Sigmoid colon (tissue), 7 donors: ENCODE data around the gene MRC2. TPM values are rescaled to one million over a fixed set of nuclear protein-coding genes. Genes with fewer than 3 reads are reported as not detected.

ENCODE experiments used
- DNase-seq: peaks from one replicate; pipeline ENCODE4 v3.0.0-alpha.2; 2019
- H3K27ac ChIP-seq, 4 donors: fragments of 200-600 bp; sonication (generic); one replicate each; pipeline ENCODE4 v1.5.1; 2016 to 2019; ENCODE audit warnings: mild to moderate bottlenecking in 1 of 4
- H3K27me3 ChIP-seq, 3 donors: fragments of 200-600 bp; sonication (generic); one replicate each; pipeline ENCODE4 v1.5.1; 2019; ENCODE audit warnings: mild to moderate bottlenecking in 1 of 3
- H3K36me3 ChIP-seq, 4 donors: fragments of 200-600 bp; sonication (generic); one replicate each; pipeline ENCODE4 v1.5.1; 2016 to 2019
- H3K4me1 ChIP-seq, 4 donors: fragments of 200-600 bp; sonication (generic); one replicate each; pipeline ENCODE4 v1.5.1; 2017 to 2019
- H3K4me3 ChIP-seq, 4 donors: fragments of 200-600 bp; sonication (generic); one replicate each; pipeline ENCODE4 v1.5.1; 2017 to 2019; ENCODE audit warnings: mild to moderate bottlenecking in 2 of 4, moderate library complexity in 1 of 4
- H3K9me3 ChIP-seq, 4 donors: fragments of 200-600 bp in 3 of 4; sonication (generic) in 3 of 4; one replicate each; pipeline versions ENCODE4 v1.5.1 to v1.6.1; 2013 to 2019
- CTCF ChIP-seq, 4 experiments: fragments of 450-650 bp in 3 of 4; fragments of 200-600 bp in 1 of 4; IDR thresholded peaks; one replicate each; pipeline ENCODE4 v1.5.1; 2016 to 2019; ENCODE audit warnings: antibody characterized with exemption in 4 of 4, mild to moderate bottlenecking in 3 of 4, moderate library complexity in 2 of 4
- EP300 ChIP-seq, 4 donors: sonication (generic); formaldehyde crosslinking; IDR thresholded peaks; one replicate each; pipeline ENCODE4 v1.6.1; 2017; ENCODE audit warnings: antibody characterized with exemption in 4 of 4
- POLR2A ChIP-seq, 2 donors: fragments of 450-650 bp; IDR thresholded peaks; one replicate each; pipeline ENCODE4 v1.6.1; 2016; ENCODE audit warnings: antibody characterized with exemption in 2 of 2, mild to moderate bottlenecking in 2 of 2, moderate library complexity in 2 of 2
- POLR2AphosphoS5 ChIP-seq, 4 donors: sonication (generic); formaldehyde crosslinking; IDR thresholded peaks; one replicate each; pipeline ENCODE4 v1.6.1; 2017; ENCODE audit warnings: antibody characterized with exemption in 4 of 4
- WGBS, 2 donors: extraction: QIAGEN DNeasy Blood & Tissue Kit; methylation state at CpG; one replicate each; pipeline ENCODE4 v1.1.7; 2013; 5-methylcytosine and 5-hydroxymethylcytosine counted together
- intact Hi-C: fragments of 100-400 bp; cut with DNase I; formaldehyde crosslinking; loops from one replicate; pipeline ENCODE4 v1.15.1; 2023
- polyA plus RNA-seq, 3 donors: library from polyadenylated mRNA; stranded (reverse); fragments of 200-250 nt; gene quantifications; one replicate each; pipeline ENCODE4 v1.2.3, GENCODE V29; 2013
- total RNA-seq, 4 donors: library from RNA; depleted of rRNA; stranded (reverse); fragments of >200 nt; gene quantifications; one replicate each; pipeline ENCODE4 v1.1.0, GENCODE V29; 2016
- donor health status: healthy with polysubstance abuse.
- donor health status: Bipolar disorder and iron deficiency.
- donor health status: healthy.

Gene MRC2
- total and polyA plus RNA-seq, 7 donors, result 2.5 to 94.4 (median 19.6) TPM

- TF ChIP-seq POLR2A (IDR thresholded peaks at IDR 0.05) (no peak), CTCF (IDR thresholded peaks at IDR 0.05) (no peak), EP300 (IDR thresholded peaks at IDR 0.05) (no peak), POLR2AphosphoS5 (IDR thresholded peaks at IDR 0.05) (no peak)
- peaks cover 0 to 18% (median 14%) of the 10 kb centered on the region in 4 donors for H3K4me1 ChIP-seq
- H3K27ac ChIP-seq, result peak overlapping the region in 2 of 4 donors; percentile 56 to 71
- H3K9me3 ChIP-seq, result peaks cover 0 to 3% (median 1%) of the 10 kb centered on the region in 4 donors
- WGBS, 2 donors, result 83 to 91% methylated on average over 20 of the region's 20 CpGs
- H3K36me3 ChIP-seq, result no peaks in the 10 kb centered on the region
- H3K4me3 ChIP-seq, result peak overlapping the region in 1 of 4 donors; percentile 10
- no peak for DNase-seq
- intact Hi-C loops, result no loop called here
- peaks cover 0 to 4% (median 0%) of the 10 kb centered on the region in 3 donors for H3K27me3 ChIP-seq
These were observed 79.3 kb downstream of the MRC2 start for GRCh38 chr17:62706598-62707424.

- TF ChIP-seq CTCF (IDR thresholded peaks at IDR 0.05) (no peak), POLR2A (IDR thresholded peaks at IDR 0.05) (no peak), EP300 (IDR thresholded peaks at IDR 0.05) (no peak), POLR2AphosphoS5 (IDR thresholded peaks at IDR 0.05) (no peak)
- Histone ChIP-seq H3K36me3 (no peaks in the 10 kb centered on the region), H3K27me3 (peaks cover 0 to 4% (median 0%) of the 10 kb centered on the region in 3 donors), H3K27ac (no peak overlapping the region), H3K4me3 (no peak overlapping the region), H3K9me3 (peaks cover 0 to 3% (median 1%) of the 10 kb centered on the region in 4 donors), H3K4me1 (peaks cover 0 to 18% (median 14%) of the 10 kb centered on the region in 4 donors)
- intact Hi-C loops, result no loop called here
- WGBS, 2 donors, result 95 to 97% methylated on average over 9 of the region's 9 CpGs
- DNase-seq, result no peak
These were observed 79.9 kb downstream of the MRC2 start for GRCh38 chr17:62707425-62707739.

- H3K9me3 ChIP-seq, result peaks cover 0 to 3% (median 1%) of the 10 kb centered on the region in 4 donors
- H3K27me3 ChIP-seq, result peaks cover 0 to 4% (median 0%) of the 10 kb centered on the region in 3 donors
- TF ChIP-seq POLR2A (IDR thresholded peaks at IDR 0.05) (no peak), CTCF (IDR thresholded peaks at IDR 0.05) (no peak), EP300 (IDR thresholded peaks at IDR 0.05) (no peak), POLR2AphosphoS5 (IDR thresholded peaks at IDR 0.05) (no peak)
- H3K4me1 ChIP-seq, result peaks cover 0 to 13% (median 10%) of the 10 kb centered on the region in 4 donors
- H3K27ac ChIP-seq, result no peak overlapping the region
- H3K36me3 ChIP-seq, result no peaks in the 10 kb centered on the region
- H3K4me3 ChIP-seq, result no peak overlapping the region
- intact Hi-C loops, result no loop called here
- WGBS, 2 donors, result 43 to 70% methylated on average over 2 of the region's 2 CpGs
- DNase-seq, result no peak
These were observed 81.1 kb downstream of the MRC2 start for GRCh38 chr17:62708587-62708986.

GRCh38 chr17:62712171-62712581 is 84.7 kb downstream of the MRC2 start:
- intact Hi-C loops, result no loop called here
- no peak for TF ChIP-seq POLR2AphosphoS5 (IDR thresholded peaks at IDR 0.05)
- TF ChIP-seq CTCF (IDR thresholded peaks at IDR 0.05), result no peak
- TF ChIP-seq POLR2A (IDR thresholded peaks at IDR 0.05), result no peak
- no peak for TF ChIP-seq EP300 (IDR thresholded peaks at IDR 0.05)
- no peaks in the 10 kb centered on the region for H3K27me3 ChIP-seq
- DNase-seq, result peak; percentile 17
- 83% methylated on average over 8 of the region's 8 CpGs for WGBS, 2 donors
- peaks cover 0 to 3% (median 1%) of the 10 kb centered on the region in 4 donors for H3K9me3 ChIP-seq
- no peak overlapping the region for H3K4me3 ChIP-seq
- H3K27ac ChIP-seq, result no peak overlapping the region
- H3K36me3 ChIP-seq, result no peaks in the 10 kb centered on the region
- no peaks in the 10 kb centered on the region for H3K4me1 ChIP-seq
